Measurements from ENCODE around the gene NLRC3.

The NLRC3 gene

GRCh38 chr16:3553138-3553923, 23.9 kb downstream of the NLRC3 start:
- H3K79me2 ChIP-seq (ENCODE audit: control insufficient read depth, insufficient read depth, low read length) = no peaks in the 10 kb centered on the region
- peak; percentile 92 for DNase-seq
- H3K4me2 ChIP-seq (ENCODE audit: low read length) = peak overlapping the region; percentile 12
- peak overlapping the region; percentile 18 for H3K9ac ChIP-seq (ENCODE audit: low read length)
- no CpG with 5 or more reads among the region's 11 CpGs for WGBS (ENCODE audit: extremely low coverage, insufficient coverage, low lambda C conversion rate)
- no peaks in the 10 kb centered on the region for H3K27me3 ChIP-seq (ENCODE audit: insufficient read depth, low read length, poor library complexity)
- H3K4ac ChIP-seq (ENCODE audit: low read depth, low read length) = no peak overlapping the region
- H4K5ac ChIP-seq (ENCODE audit: low read length) = no peak overlapping the region
- H3K56ac ChIP-seq (ENCODE audit: low read length) = peak overlapping the region; percentile 40
- H3K4me3 ChIP-seq (ENCODE audit: low read length) = no peak overlapping the region
- no peak overlapping the region for H2BK15ac ChIP-seq (replicated peaks; ENCODE audit: low read depth)
- H3K4me1 ChIP-seq (ENCODE audit: control insufficient read depth, low read depth, low read length) = peaks cover 8% of the 10 kb centered on the region
- H3K23ac ChIP-seq (ENCODE audit: low read length) = no peak overlapping the region
- H4K8ac ChIP-seq (ENCODE audit: low read depth, low read length) = no peak overlapping the region
- H2BK5ac ChIP-seq (ENCODE audit: low read length) = no peak overlapping the region
- H3K18ac ChIP-seq (ENCODE audit: low read length) = no peak overlapping the region
- no peaks in the 10 kb centered on the region for H3K79me1 ChIP-seq (ENCODE audit: low read length)
- no peak overlapping the region for H2BK120ac ChIP-seq (ENCODE audit: low read depth, low read length)
- peak overlapping the region; percentile 30 for H3K27ac ChIP-seq (ENCODE audit: low read depth, low read length)
- H2AK5ac ChIP-seq (ENCODE audit: low read length) = no peak overlapping the region
- no peaks in the 10 kb centered on the region for H3K36me3 ChIP-seq (ENCODE audit: control insufficient read depth, insufficient read depth, low read length)

- Histone ChIP-seq H4K5ac (ENCODE audit: low read length) (no peak overlapping the region), H3K18ac (ENCODE audit: low read length) (no peak overlapping the region), H3K79me2 (ENCODE audit: control insufficient read depth, insufficient read depth, low read length) (no peaks in the 10 kb centered on the region), H2AK5ac (ENCODE audit: low read length) (no peak overlapping the region), H3K27me3 (ENCODE audit: insufficient read depth, low read length, poor library complexity) (no peaks in the 10 kb centered on the region), H2BK15ac (replicated peaks; ENCODE audit: low read depth) (no peak overlapping the region), H3K9ac (ENCODE audit: low read length) (no peak overlapping the region), H3K79me1 (ENCODE audit: low read length) (no peaks in the 10 kb centered on the region), H3K4me3 (ENCODE audit: low read length) (no peak overlapping the region), H3K36me3 (ENCODE audit: control insufficient read depth, insufficient read depth, low read length) (no peaks in the 10 kb centered on the region), H3K4me2 (ENCODE audit: low read length) (no peak overlapping the region), H3K56ac (ENCODE audit: low read length) (no peak overlapping the region), H2BK120ac (ENCODE audit: low read depth, low read length) (no peak overlapping the region), H2BK5ac (ENCODE audit: low read length) (no peak overlapping the region), H4K8ac (ENCODE audit: low read depth, low read length) (no peak overlapping the region), H3K27ac (ENCODE audit: low read depth, low read length) (no peak overlapping the region), H3K4ac (ENCODE audit: low read depth, low read length) (no peak overlapping the region), H3K23ac (ENCODE audit: low read length) (no peak overlapping the region), H3K4me1 (ENCODE audit: control insufficient read depth, low read depth, low read length) (peaks cover 8% of the 10 kb centered on the region)
- WGBS (ENCODE audit: extremely low coverage, insufficient coverage, low lambda C conversion rate) = 100% methylated on average over 3 of the region's 6 CpGs
- DNase-seq = no peak
These were observed 26.1 kb downstream of the NLRC3 start for GRCh38 chr16:3550851-3551847.

GRCh38 chr16:3549906-3550305, 27.3 kb downstream of the NLRC3 start:
- no peaks in the 10 kb centered on the region for H3K36me3 ChIP-seq (ENCODE audit: control insufficient read depth, insufficient read depth, low read length)
- H3K79me1 ChIP-seq (ENCODE audit: low read length) = no peaks in the 10 kb centered on the region
- no peak overlapping the region for H3K18ac ChIP-seq (ENCODE audit: low read length)
- H2BK5ac ChIP-seq (ENCODE audit: low read length) = no peak overlapping the region
- no peaks in the 10 kb centered on the region for H3K27me3 ChIP-seq (ENCODE audit: insufficient read depth, low read length, poor library complexity)
- H3K79me2 ChIP-seq (ENCODE audit: control insufficient read depth, insufficient read depth, low read length) = no peaks in the 10 kb centered on the region
- H3K56ac ChIP-seq (ENCODE audit: low read length) = no peak overlapping the region
- no peak overlapping the region for H3K27ac ChIP-seq (ENCODE audit: low read depth, low read length)
- H2BK120ac ChIP-seq (ENCODE audit: low read depth, low read length) = no peak overlapping the region
- no peak overlapping the region for H3K4me3 ChIP-seq (ENCODE audit: low read length)
- H2AK5ac ChIP-seq (ENCODE audit: low read length) = no peak overlapping the region
- no peak overlapping the region for H4K8ac ChIP-seq (ENCODE audit: low read depth, low read length)
- DNase-seq = no peak
- H3K9ac ChIP-seq (ENCODE audit: low read length) = no peak overlapping the region
- WGBS (ENCODE audit: extremely low coverage, insufficient coverage, low lambda C conversion rate) = no CpG with 5 or more reads among the region's 2 CpGs
- no peak overlapping the region for H3K23ac ChIP-seq (ENCODE audit: low read length)
- no peak overlapping the region for H2BK15ac ChIP-seq (replicated peaks; ENCODE audit: low read depth)
- no peak overlapping the region for H4K5ac ChIP-seq (ENCODE audit: low read length)
- H3K4me2 ChIP-seq (ENCODE audit: low read length) = no peak overlapping the region
- H3K4ac ChIP-seq (ENCODE audit: low read depth, low read length) = no peak overlapping the region
- peaks cover 8% of the 10 kb centered on the region for H3K4me1 ChIP-seq (ENCODE audit: control insufficient read depth, low read depth, low read length)

- no peaks in the 10 kb centered on the region for H3K36me3 ChIP-seq (ENCODE audit: control insufficient read depth, insufficient read depth, low read length)
- H3K79me2 ChIP-seq (ENCODE audit: control insufficient read depth, insufficient read depth, low read length) = no peaks in the 10 kb centered on the region
- no peaks in the 10 kb centered on the region for H3K79me1 ChIP-seq (ENCODE audit: low read length)
- H2BK120ac ChIP-seq (ENCODE audit: low read depth, low read length) = no peak overlapping the region
- no peak overlapping the region for H3K56ac ChIP-seq (ENCODE audit: low read length)
- peaks cover 6% of the 10 kb centered on the region for H3K4me1 ChIP-seq (ENCODE audit: control insufficient read depth, low read depth, low read length)
- no peak overlapping the region for H2BK5ac ChIP-seq (ENCODE audit: low read length)
- H4K5ac ChIP-seq (ENCODE audit: low read length) = no peak overlapping the region
- no peak overlapping the region for H3K27ac ChIP-seq (ENCODE audit: low read depth, low read length)
- H2AK5ac ChIP-seq (ENCODE audit: low read length) = no peak overlapping the region
- H3K4me2 ChIP-seq (ENCODE audit: low read length) = no peak overlapping the region
- no peak for DNase-seq
- H4K8ac ChIP-seq (ENCODE audit: low read depth, low read length) = no peak overlapping the region
- no CpG with 5 or more reads among the region's 15 CpGs for WGBS (ENCODE audit: extremely low coverage, insufficient coverage, low lambda C conversion rate)
- no peak overlapping the region for H3K4ac ChIP-seq (ENCODE audit: low read depth, low read length)
- H3K23ac ChIP-seq (ENCODE audit: low read length) = no peak overlapping the region
- no peak overlapping the region for H3K4me3 ChIP-seq (ENCODE audit: low read length)
- no peaks in the 10 kb centered on the region for H3K27me3 ChIP-seq (ENCODE audit: insufficient read depth, low read length, poor library complexity)
- H3K18ac ChIP-seq (ENCODE audit: low read length) = no peak overlapping the region
- H2BK15ac ChIP-seq (replicated peaks; ENCODE audit: low read depth) = no peak overlapping the region
- H3K9ac ChIP-seq (ENCODE audit: low read length) = no peak overlapping the region
These were observed 28.3 kb downstream of the NLRC3 start for GRCh38 chr16:3548859-3549258.

- DNase-seq = no peak
- Histone ChIP-seq H4K8ac (ENCODE audit: low read depth, low read length) (no peak overlapping the region), H3K79me2 (ENCODE audit: control insufficient read depth, insufficient read depth, low read length) (no peaks in the 10 kb centered on the region), H4K5ac (ENCODE audit: low read length) (no peak overlapping the region), H3K4me1 (ENCODE audit: control insufficient read depth, low read depth, low read length) (peaks cover 6% of the 10 kb centered on the region), H3K4ac (ENCODE audit: low read depth, low read length) (no peak overlapping the region), H2AK5ac (ENCODE audit: low read length) (no peak overlapping the region), H2BK15ac (replicated peaks; ENCODE audit: low read depth) (no peak overlapping the region), H3K27ac (ENCODE audit: low read depth, low read length) (no peak overlapping the region), H3K4me2 (ENCODE audit: low read length) (no peak overlapping the region), H3K36me3 (ENCODE audit: control insufficient read depth, insufficient read depth, low read length) (no peaks in the 10 kb centered on the region), H2BK5ac (ENCODE audit: low read length) (no peak overlapping the region), H3K4me3 (ENCODE audit: low read length) (no peak overlapping the region), H3K27me3 (ENCODE audit: insufficient read depth, low read length, poor library complexity) (no peaks in the 10 kb centered on the region), H3K9ac (ENCODE audit: low read length) (no peak overlapping the region), H3K18ac (ENCODE audit: low read length) (no peak overlapping the region), H3K56ac (ENCODE audit: low read length) (no peak overlapping the region), H3K23ac (ENCODE audit: low read length) (no peak overlapping the region), H2BK120ac (ENCODE audit: low read depth, low read length) (no peak overlapping the region), H3K79me1 (ENCODE audit: low read length) (no peaks in the 10 kb centered on the region)
- no CpG with 5 or more reads among the region's 10 CpGs for WGBS (ENCODE audit: extremely low coverage, insufficient coverage, low lambda C conversion rate)
These were observed 28.8 kb downstream of the NLRC3 start for GRCh38 chr16:3548445-3548844.
